ENCODE results near the gene PTEN.

DNA sequence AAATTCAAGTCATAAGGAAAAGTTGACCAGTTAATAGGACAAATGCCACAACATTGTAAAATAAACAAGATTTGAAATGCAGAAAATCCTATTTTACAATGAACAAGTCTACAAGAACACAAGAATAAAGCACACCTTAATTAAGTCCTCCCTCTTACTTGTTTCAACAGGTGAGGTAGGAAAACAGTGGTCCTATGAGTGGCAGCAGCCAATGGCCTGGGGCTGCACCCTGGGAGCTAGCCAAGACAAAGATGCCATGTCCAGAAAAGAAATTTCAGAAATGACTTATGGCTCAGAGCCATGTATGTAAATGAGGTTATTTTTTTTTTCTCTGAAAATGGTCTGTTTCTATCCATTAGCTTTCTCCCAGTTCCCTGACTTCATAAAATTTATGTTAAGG is 14.4 kb upstream of the PTEN start:
- TF ChIP-seq, protein P1, sequence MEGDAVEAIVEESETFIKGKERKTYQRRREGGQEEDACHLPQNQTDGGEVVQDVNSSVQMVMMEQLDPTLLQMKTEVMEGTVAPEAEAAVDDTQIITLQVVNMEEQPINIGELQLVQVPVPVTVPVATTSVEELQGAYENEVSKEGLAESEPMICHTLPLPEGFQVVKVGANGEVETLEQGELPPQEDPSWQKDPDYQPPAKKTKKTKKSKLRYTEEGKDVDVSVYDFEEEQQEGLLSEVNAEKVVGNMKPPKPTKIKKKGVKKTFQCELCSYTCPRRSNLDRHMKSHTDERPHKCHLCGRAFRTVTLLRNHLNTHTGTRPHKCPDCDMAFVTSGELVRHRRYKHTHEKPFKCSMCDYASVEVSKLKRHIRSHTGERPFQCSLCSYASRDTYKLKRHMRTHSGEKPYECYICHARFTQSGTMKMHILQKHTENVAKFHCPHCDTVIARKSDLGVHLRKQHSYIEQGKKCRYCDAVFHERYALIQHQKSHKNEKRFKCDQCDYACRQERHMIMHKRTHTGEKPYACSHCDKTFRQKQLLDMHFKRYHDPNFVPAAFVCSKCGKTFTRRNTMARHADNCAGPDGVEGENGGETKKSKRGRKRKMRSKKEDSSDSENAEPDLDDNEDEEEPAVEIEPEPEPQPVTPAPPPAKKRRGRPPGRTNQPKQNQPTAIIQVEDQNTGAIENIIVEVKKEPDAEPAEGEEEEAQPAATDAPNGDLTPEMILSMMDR (IDR thresholded peaks at IDR 0.05; ENCODE audit: insufficient read depth, low read depth, low read length): no peak
- TF ChIP-seq EZH2 (IDR thresholded peaks at IDR 0.05; ENCODE audit: insufficient read depth, low read length): no peak
